AG09319 (cell line): ENCODE data around the gene C9orf50.

Experiments
- DNase-seq: peaks from one replicate; pipeline ENCODE4 v3.0.0-alpha.2; 2010; ENCODE audit warnings: low read depth; ENCODE audit errors: extremely low read depth
- TF ChIP-seq, protein P1 (sequence below): IDR thresholded peaks from 2 replicates; pipeline ENCODE4 v1.5.1; 2011; ENCODE audit warnings: low read depth, mild to moderate bottlenecking, inconsistent platforms, low read length, moderate library complexity

C9orf50 gene

DNA sequence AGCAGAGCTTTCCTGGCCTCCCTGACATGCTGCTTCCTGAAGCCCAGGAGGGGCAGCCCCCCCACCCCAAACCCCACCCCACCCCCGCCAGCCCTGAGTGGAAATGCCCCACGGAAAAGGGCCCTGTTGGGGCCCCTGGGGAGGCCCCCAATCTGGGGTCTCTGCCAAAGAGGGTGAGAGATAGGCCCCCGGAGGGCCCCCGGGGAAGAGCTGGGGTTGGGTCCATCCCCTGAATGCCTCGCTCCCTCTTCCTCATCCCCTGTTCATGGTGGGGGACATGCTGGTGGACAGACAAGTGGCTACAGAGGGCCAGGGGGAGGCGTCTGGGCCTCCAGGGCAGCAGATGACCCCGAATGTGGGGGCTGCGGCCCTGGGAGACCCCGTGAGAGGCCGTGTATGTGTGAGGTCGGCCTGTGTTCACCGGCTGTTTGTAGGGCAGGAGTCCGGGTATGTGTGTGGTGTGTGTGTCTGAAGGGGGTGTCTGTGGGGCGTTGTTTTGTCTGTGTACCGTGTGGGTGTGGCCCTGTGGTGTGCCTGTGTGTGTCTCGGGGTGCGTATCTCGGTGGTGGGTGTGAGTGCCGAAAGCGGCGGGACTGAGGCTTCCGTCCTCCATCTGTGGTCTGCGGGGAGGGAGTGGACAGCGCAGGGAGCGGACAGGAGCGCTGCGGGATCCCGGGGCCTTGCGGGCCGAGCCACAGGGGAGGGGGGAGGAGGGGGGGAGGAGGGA, 11.3 kb downstream of the C9orf50 start:
- DNase-seq, result no peak
- TF ChIP-seq, protein P1, sequence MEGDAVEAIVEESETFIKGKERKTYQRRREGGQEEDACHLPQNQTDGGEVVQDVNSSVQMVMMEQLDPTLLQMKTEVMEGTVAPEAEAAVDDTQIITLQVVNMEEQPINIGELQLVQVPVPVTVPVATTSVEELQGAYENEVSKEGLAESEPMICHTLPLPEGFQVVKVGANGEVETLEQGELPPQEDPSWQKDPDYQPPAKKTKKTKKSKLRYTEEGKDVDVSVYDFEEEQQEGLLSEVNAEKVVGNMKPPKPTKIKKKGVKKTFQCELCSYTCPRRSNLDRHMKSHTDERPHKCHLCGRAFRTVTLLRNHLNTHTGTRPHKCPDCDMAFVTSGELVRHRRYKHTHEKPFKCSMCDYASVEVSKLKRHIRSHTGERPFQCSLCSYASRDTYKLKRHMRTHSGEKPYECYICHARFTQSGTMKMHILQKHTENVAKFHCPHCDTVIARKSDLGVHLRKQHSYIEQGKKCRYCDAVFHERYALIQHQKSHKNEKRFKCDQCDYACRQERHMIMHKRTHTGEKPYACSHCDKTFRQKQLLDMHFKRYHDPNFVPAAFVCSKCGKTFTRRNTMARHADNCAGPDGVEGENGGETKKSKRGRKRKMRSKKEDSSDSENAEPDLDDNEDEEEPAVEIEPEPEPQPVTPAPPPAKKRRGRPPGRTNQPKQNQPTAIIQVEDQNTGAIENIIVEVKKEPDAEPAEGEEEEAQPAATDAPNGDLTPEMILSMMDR, result no peak

DNA sequence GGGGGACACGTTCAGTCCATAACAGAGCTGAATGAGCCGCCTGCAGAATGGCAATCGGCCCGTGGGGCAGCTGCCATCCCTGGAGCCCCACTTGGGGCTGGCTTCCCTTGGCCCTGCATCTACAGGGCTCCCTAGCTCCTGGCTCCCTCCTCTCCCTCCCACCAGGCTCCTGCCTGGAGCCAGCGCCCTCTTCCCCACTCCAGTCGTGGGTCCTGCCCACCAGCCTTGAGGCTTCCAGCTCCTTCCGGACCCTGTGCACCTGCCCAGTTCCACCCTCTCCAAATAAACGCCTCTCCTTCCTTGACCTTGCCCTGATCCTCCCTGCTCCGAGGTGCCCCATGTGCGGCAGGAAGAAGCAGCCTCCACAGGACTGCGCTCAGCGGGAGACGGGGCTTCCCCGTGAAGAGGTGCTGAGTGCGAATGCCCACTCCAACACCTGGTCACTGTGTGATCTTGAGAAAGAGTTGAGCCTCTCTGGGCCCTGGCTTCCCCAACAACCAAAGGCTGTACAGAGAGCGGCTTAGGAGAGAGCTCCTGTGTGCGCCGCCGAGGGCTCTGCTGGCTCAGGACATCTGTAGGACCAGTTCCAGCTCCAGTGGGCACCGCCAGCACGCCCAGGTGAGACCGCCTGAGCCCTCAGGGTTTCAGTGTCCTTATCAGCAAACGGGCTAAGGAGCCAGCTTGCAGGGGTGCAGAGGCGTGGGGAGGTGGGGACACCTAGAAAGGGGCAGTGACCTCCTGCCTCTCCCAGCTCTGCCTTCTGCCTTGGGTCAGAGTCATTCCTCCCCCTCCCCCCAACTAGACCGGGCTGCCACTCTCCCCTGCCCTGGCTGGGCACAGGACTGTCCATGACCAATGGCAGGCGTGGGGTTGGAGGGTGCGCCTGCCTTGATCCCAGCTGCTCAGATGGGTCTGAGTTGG, 12.1 kb downstream of the C9orf50 start:
- no peak for DNase-seq
- TF ChIP-seq, protein P1, result no peak

DNA sequence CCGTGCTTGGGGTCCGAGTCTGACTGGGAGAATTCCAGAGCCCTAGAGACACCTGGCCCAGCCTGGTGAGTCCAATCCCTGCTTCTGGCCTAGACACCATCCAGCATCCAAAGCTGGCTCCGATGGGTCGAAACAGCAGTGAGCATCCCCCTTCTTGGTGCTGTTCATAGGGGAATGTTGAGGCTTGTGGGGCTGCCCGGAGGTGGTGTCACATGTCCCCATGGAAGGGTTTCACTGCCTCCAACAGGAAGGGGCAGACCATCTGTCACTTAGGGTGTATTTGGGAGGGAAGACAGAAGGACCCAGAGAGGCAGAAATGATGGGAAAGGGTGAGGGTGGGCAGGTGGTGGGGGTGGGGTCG, 13.9 kb downstream of the C9orf50 start:
- TF ChIP-seq, protein P1, result no peak

DNA sequence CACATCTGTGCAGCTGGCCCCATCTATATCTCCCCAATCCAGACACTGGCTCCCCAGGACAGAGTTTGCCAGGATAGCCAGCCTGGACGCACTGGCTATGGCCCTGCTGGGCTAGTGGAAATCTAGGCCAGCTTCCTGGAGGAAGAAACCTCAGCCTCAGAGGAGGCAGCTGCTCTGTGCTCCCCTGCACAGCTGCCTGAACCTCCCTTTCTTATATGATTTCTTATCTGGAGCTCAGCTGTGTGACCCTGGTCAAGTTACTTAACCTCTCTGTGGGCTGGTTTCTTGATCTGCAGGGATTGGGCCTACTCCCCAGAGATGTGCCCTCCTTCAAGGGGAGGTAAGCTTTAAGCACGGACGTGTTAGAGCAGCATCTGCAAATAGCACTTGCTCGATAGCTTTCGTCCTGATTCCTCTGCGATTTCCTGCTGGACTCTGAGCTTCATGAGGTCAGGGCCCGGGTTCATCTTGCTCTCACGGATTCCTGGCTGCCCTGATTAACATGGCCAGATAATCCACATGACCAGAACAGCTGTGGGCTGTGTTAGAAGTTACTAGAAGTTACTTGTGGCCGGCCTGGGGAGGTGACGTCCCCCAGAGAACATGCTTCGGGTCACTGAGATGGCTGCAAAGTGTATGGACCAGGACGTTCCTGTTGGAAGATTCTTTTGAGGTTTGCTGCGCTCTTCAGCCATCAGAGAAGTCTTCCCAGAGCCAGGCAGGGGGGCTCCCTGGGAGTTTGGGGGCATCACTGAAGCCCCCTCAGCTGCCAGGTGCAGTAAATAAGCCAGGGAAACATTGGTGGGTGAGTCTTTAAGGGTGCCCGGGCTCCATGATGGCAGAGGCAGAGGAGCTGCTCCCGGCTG, 14.5 kb downstream of the C9orf50 start:
- TF ChIP-seq, protein P1, result no peak
- no peak for DNase-seq

More for the DNA sequence above, 13.9 kb downstream of the C9orf50 start:
- DNase-seq, result no peak

DNA sequence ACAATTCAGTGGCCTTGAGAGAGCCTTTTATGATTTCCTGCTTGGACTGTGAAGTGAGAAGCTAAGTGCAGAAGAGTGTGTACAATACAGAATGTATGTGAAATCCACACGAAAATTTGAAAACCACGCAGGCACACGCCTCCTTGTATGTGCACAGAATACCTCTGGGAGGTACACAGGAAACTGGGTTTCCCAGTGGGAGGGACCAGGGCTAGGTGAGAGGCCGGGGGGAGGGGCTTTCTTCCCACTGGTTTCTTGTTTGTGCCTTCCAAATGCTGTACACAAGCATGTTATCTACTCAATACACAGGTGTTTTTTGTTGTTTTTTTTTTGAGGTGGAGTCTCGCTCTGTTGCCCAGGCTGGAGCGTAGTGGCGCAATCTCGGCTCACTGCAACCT, 16.1 kb downstream of the C9orf50 start:
- no peak for DNase-seq
- TF ChIP-seq, protein P1, result no peak

DNA sequence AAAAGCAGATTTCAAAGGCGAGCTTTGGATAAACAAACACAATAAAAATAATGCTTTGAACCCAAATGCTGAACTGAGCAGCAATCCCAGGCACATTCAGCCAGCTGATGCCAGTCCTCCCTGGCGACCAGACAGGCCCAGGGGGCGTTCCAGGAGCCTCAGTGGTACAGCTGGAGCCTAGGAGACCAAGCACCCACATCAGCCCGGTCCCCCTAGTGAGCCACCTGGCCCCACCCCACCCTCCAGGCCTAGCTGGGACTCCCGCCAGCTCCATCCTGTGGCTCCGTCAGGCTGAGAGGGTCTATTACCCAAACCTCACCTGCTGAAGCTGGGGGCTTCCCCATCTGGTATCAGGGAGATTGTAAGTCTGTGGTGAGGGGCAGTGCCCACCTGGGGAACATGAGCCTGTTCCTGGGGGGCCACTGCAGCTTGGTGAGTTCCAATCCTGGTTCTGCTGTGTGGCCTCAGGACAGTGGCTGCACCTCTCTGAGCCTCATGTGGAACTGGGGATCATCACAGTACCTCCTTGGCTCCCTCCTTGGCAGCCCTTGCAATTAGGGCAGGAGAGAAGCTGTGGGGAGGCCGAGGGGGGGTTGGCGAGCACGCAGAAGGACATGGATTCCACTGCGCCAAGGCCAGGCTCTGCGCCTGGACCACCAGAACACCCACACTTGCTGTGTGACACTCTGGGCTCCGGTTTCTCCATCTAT, 16.7 kb downstream of the C9orf50 start:
- TF ChIP-seq, protein P1, result no peak
- no peak for DNase-seq
